ENCODE data around the gene MORF4L1. TPM values are rescaled to one million over a fixed set of nuclear protein-coding genes. Genes with fewer than 3 reads are reported as not detected.
"Not testable (repeated sequence)": the region's sequence is repeated elsewhere in the genome, so short reads cannot be mapped to it uniquely, and the experiment has no call there.

Gene MORF4L1
- total RNA-seq, 1 donor, result 456 TPM

GRCh38 chr15:78838489-78838888 lies 34.2 kb upstream of the MORF4L1 start:
- Histone ChIP-seq H2AFZ (ENCODE audit: low read length) (no peak overlapping the region), H3K4me1 (ENCODE audit: insufficient read depth, low read length) (peaks cover 12% of the 10 kb centered on the region), H3K36me3 (ENCODE audit: insufficient read depth, low read length) (no peaks in the 10 kb centered on the region), H4K20me1 (ENCODE audit: insufficient read depth, low read length) (no peaks in the 10 kb centered on the region), H3K4me2 (ENCODE audit: insufficient read depth, low read length) (no peak overlapping the region), H3K9me3 (ENCODE audit: low read depth, low read length) (no peaks in the 10 kb centered on the region), H3K4me3 (ENCODE audit: insufficient read depth, low read length) (no peak overlapping the region), H3K27me3 (ENCODE audit: insufficient read depth, low read length) (no peaks in the 10 kb centered on the region), H3K79me2 (ENCODE audit: insufficient read depth, low read length) (no peaks in the 10 kb centered on the region), H3K27ac (ENCODE audit: low read depth, low read length) (no peak overlapping the region)
- TF ChIP-seq CTCF (IDR thresholded peaks at IDR 0.05; ENCODE audit: extremely low read depth, low read depth, low read length), result no peak
- no peak for DNase-seq (ENCODE audit: insufficient read length, low spot score, missing footprints)

- H3K79me2 ChIP-seq (ENCODE audit: insufficient read depth, low read length); H3K36me3 ChIP-seq (ENCODE audit: insufficient read depth, low read length); H3K4me2 ChIP-seq (ENCODE audit: insufficient read depth, low read length); H3K4me3 ChIP-seq (ENCODE audit: insufficient read depth, low read length); H3K27me3 ChIP-seq (ENCODE audit: insufficient read depth, low read length); H4K20me1 ChIP-seq (ENCODE audit: insufficient read depth, low read length); H3K9me3 ChIP-seq (ENCODE audit: low read depth, low read length); H2AFZ ChIP-seq (ENCODE audit: low read length); H3K27ac ChIP-seq (ENCODE audit: low read depth, low read length); DNase-seq (ENCODE audit: insufficient read length, low spot score, missing footprints): not testable (repeated sequence)
- peaks cover 12% of the 10 kb centered on the region for H3K4me1 ChIP-seq (ENCODE audit: insufficient read depth, low read length)
Observed at GRCh38 chr15:78839151-78839550, 33.5 kb upstream of the MORF4L1 start.

- no peaks in the 10 kb centered on the region for H3K79me2 ChIP-seq (ENCODE audit: insufficient read depth, low read length)
- H3K27ac ChIP-seq (ENCODE audit: low read depth, low read length), result peak overlapping the region; percentile 56
- DNase-seq (ENCODE audit: insufficient read length, low spot score, missing footprints), result peak; percentile 96
- peak overlapping the region; percentile 21 for H2AFZ ChIP-seq (ENCODE audit: low read length)
- no peaks in the 10 kb centered on the region for H3K27me3 ChIP-seq (ENCODE audit: insufficient read depth, low read length)
- H3K4me2 ChIP-seq (ENCODE audit: insufficient read depth, low read length), result peak overlapping the region; percentile 2
- no peak for TF ChIP-seq CTCF (IDR thresholded peaks at IDR 0.05; ENCODE audit: extremely low read depth, low read depth, low read length)
- H3K4me3 ChIP-seq (ENCODE audit: insufficient read depth, low read length), result peak overlapping the region; percentile 11
- peaks cover 12% of the 10 kb centered on the region for H3K4me1 ChIP-seq (ENCODE audit: insufficient read depth, low read length)
- H3K9me3 ChIP-seq (ENCODE audit: low read depth, low read length), result no peaks in the 10 kb centered on the region
- H4K20me1 ChIP-seq (ENCODE audit: insufficient read depth, low read length), result no peaks in the 10 kb centered on the region
- H3K36me3 ChIP-seq (ENCODE audit: insufficient read depth, low read length), result no peaks in the 10 kb centered on the region
Observed at GRCh38 chr15:78840661-78841375, 31.9 kb upstream of the MORF4L1 start.

- Histone ChIP-seq H3K27ac (ENCODE audit: low read depth, low read length) (peak overlapping the region; percentile 56), H3K4me1 (ENCODE audit: insufficient read depth, low read length) (peaks cover 12% of the 10 kb centered on the region), H3K27me3 (ENCODE audit: insufficient read depth, low read length) (no peaks in the 10 kb centered on the region), H2AFZ (ENCODE audit: low read length) (no peak overlapping the region), H3K79me2 (ENCODE audit: insufficient read depth, low read length) (no peaks in the 10 kb centered on the region), H3K4me3 (ENCODE audit: insufficient read depth, low read length) (no peak overlapping the region), H4K20me1 (ENCODE audit: insufficient read depth, low read length) (no peaks in the 10 kb centered on the region), H3K36me3 (ENCODE audit: insufficient read depth, low read length) (no peaks in the 10 kb centered on the region), H3K4me2 (ENCODE audit: insufficient read depth, low read length) (peak overlapping the region; percentile 2), H3K9me3 (ENCODE audit: low read depth, low read length) (no peaks in the 10 kb centered on the region)
- no peak for TF ChIP-seq CTCF (IDR thresholded peaks at IDR 0.05; ENCODE audit: extremely low read depth, low read depth, low read length)
- peak; percentile 77 for DNase-seq (ENCODE audit: insufficient read length, low spot score, missing footprints)
Observed at GRCh38 chr15:78841376-78841706, 31.3 kb upstream of the MORF4L1 start.
